Calu3 (cell line): ENCODE measurements around the gene GRK6. TPM values are rescaled to one million over a fixed set of nuclear protein-coding genes. Genes with fewer than 3 reads are reported as not detected.

ENCODE experiments used
- BruUV-seq: library from RNA; stranded (reverse); fragments of 400-500 nt; replicated peaks from 2 replicates; lab custom pipeline; 2021; lab: Mats Ljungman, UMichigan
- CTCF ChIA-PET: fragments of 300-600 bp; sonication (Branson Sonifier 250); formaldehyde crosslinking; loops from one replicate; lab custom pipeline; 2022; ENCODE audit warnings: antibody characterized with exemption; lab: Charles Lee
- DNase-seq: peaks from one replicate; pipeline ENCODE4 v3.0.0; 2022
- H3K27ac Mint-ChIP-seq: one replicate; pipeline ENCODE4 v1.8.0; 2022; ENCODE audit warnings: mixed read lengths; ENCODE audit not compliant: unreplicated experiment
- H3K27me3 Mint-ChIP-seq: one replicate; pipeline ENCODE4 v1.8.0; 2022; ENCODE audit warnings: mixed read lengths; ENCODE audit not compliant: unreplicated experiment
- H3K36me3 Mint-ChIP-seq: one replicate; pipeline ENCODE4 v1.8.0; 2022; ENCODE audit warnings: mild to moderate bottlenecking, moderate library complexity, mixed read lengths; ENCODE audit not compliant: insufficient read depth, unreplicated experiment
- H3K4me1 Mint-ChIP-seq: one replicate; pipeline ENCODE4 v1.8.0; 2022; ENCODE audit warnings: mild to moderate bottlenecking, low read depth, mixed read lengths; ENCODE audit not compliant: unreplicated experiment
- H3K4me3 Mint-ChIP-seq: one replicate; pipeline ENCODE4 v1.8.0; 2022; ENCODE audit warnings: mild to moderate bottlenecking, low read depth, moderate library complexity, mixed read lengths; ENCODE audit not compliant: unreplicated experiment
- H3K9me3 Mint-ChIP-seq: one replicate; pipeline ENCODE4 v1.8.0; 2022; ENCODE audit warnings: low read depth, mixed read lengths; ENCODE audit not compliant: unreplicated experiment
- intact Hi-C: fragments of 100-400 bp; cut with micrococcal nuclease; formaldehyde crosslinking; loops from one replicate; pipeline ENCODE4 v1.10.0; 2022; ENCODE audit not compliant: unreplicated experiment
- total RNA-seq: library from RNA; stranded (reverse); gene quantifications from 2 replicates; pipeline ENCODE4 v1.2.3, GENCODE V29; 2022
- TF ChIP-seq, protein P1 (sequence below): fragments of 200-600 bp; IDR thresholded peaks from one replicate; pipeline ENCODE4 v1.8.0; 2022; ENCODE audit warnings: antibody characterized with exemption; ENCODE audit not compliant: unreplicated experiment

GRK6 gene
- total RNA-seq, 1 experiment from 2014 or later: 72.6 TPM

DNA sequence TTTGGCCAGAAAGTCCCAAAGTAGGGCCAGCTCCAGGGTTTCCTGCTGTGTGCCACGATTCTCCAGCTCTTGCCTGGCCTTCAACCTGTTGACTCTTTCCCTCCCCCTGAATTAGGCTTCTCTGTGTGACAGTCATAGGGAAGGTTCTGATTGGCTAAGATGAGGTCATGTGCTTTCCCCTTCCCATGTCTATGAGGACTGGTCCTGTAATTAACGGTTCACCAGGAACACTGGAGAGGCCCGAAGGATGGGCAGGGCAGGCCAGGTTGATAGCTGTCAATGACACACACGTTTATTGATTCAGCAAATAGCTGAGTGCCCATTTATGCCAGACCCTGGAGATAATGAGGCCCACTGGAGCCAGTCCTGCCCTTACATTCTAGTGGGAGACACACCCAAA lies 11.1 kb downstream of the GRK6 start:
- Mint-ChIP-seq H3K9me3 (no peaks in the 10 kb centered on the region), H3K27me3 (no peaks in the 10 kb centered on the region), H3K27ac (peak overlapping the region; percentile 14), H3K36me3 (peaks cover 76% of the 10 kb centered on the region), H3K4me3 (no peak overlapping the region), H3K4me1 (peaks cover 7% of the 10 kb centered on the region)
- BruUV-seq: TSS peak; percentile 11
- TF ChIP-seq, protein P1, sequence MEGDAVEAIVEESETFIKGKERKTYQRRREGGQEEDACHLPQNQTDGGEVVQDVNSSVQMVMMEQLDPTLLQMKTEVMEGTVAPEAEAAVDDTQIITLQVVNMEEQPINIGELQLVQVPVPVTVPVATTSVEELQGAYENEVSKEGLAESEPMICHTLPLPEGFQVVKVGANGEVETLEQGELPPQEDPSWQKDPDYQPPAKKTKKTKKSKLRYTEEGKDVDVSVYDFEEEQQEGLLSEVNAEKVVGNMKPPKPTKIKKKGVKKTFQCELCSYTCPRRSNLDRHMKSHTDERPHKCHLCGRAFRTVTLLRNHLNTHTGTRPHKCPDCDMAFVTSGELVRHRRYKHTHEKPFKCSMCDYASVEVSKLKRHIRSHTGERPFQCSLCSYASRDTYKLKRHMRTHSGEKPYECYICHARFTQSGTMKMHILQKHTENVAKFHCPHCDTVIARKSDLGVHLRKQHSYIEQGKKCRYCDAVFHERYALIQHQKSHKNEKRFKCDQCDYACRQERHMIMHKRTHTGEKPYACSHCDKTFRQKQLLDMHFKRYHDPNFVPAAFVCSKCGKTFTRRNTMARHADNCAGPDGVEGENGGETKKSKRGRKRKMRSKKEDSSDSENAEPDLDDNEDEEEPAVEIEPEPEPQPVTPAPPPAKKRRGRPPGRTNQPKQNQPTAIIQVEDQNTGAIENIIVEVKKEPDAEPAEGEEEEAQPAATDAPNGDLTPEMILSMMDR: no peak
- no peak for DNase-seq
- CTCF ChIA-PET: interaction anchor here (0.6 to 1.0 kb wide), 2 partner anchors 11 to 43 kb away, joined by 3 to 4 read pairs; partner anchors contain the start of gene GRK6
- intact Hi-C loops: no loop called here

DNA sequence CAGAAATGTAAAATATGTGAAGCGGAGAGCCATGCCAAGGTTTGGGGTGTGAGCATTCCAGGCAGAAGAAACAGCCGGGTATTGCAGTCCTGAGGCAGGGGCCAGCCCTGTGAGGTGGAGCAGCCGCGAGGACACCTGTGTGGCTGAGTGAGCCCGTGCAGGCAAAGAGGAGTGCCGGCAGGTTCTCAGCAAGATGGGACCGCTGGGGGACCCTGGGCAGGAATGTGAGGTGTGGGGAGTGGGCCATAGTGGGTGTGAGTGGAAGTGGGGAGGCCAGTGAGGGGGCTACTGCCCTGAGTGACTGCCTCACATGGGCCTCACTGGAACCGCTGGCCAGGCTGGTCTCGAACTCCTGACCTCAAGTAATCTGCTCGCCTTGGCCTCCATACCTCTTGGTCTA lies 12.0 kb downstream of the GRK6 start:
- Mint-ChIP-seq H3K36me3 (peaks cover 74% of the 10 kb centered on the region), H3K4me1 (peaks cover 7% of the 10 kb centered on the region), H3K9me3 (no peaks in the 10 kb centered on the region), H3K4me3 (no peak overlapping the region), H3K27me3 (no peaks in the 10 kb centered on the region), H3K27ac (peak overlapping the region; percentile 14)
- TF ChIP-seq, protein P1: no peak
- CTCF ChIA-PET: interaction anchor here (1.1 kb wide), 1 partner anchor 17 kb away, joined by 4 read pairs; no protein-coding TSS in a partner anchor
- BruUV-seq: no TSS peak
- DNase-seq: no peak
- intact Hi-C loops: no loop called here

DNA sequence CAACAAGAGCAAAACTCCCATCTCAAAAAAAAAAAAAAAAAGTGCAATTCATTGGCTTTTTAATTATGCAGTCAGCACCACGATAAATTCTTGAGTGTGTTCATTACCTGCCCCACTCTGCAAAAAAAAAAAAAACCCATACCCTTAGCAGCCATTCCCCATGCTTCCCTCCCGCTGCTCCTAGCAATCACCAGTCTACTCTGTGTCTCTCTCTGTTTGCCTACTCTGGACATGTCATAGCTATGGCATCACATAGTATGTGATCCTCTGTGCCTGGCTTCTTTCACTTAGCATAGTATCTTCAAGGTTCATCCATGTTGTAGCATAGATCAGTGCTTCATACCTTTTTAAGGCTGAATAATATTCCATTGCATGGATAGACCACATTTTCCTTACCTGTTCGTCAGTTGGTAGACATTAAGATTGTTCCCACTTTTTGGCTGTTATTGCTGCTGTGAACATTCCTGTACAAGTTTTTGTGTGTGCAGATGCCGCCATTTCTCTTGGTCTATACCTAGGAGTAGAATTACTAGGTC lies 13.1 kb downstream of the GRK6 start:
- Mint-ChIP-seq H3K4me1 (peaks cover 7% of the 10 kb centered on the region), H3K9me3 (no peaks in the 10 kb centered on the region), H3K27ac (peak overlapping the region; percentile 15), H3K36me3 (peaks cover 84% of the 10 kb centered on the region), H3K27me3 (no peaks in the 10 kb centered on the region), H3K4me3 (no peak overlapping the region)
- BruUV-seq: no TSS peak
- CTCF ChIA-PET: interaction anchor here (1.1 kb wide), 1 partner anchor 15 kb away, joined by 4 read pairs; no protein-coding TSS in a partner anchor
- intact Hi-C loops: no loop called here
- DNase-seq: no peak
- TF ChIP-seq, protein P1: no peak

DNA sequence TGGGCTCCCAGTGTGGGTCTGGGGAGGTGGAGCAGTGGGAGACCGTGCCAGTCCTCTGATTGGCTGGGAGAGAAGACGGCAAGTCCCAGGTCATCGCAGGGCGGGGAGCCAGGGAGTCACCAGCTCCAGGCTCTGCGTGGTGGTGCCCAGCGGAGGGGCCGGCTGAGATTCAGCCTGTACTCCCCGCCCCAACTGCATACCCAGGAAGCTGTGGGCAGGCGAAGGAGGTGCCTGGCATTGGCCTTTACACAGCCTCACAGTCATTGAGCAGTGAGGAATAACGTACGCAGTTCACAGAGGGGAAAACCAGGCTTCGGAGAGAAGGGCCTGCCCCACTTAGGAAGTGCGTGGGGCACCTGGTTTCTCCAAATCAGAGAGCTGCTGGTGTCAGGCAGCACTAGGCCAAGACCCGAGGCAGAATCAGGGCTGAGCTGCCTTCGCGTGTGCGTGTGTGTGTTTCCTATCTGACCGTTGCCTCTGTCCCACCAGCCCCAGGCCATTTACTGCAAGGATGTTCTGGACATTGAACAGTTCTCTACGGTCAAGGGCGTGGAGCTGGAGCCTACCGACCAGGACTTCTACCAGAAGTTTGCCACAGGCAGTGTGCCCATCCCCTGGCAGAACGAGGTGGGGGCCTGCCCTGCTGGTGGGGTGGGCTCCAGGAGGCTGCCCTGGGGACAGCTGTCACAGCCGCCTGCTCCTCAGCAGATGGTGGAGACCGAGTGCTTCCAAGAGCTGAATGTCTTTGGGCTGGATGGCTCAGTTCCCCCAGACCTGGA lies 13.9 kb downstream of the GRK6 start:
- Mint-ChIP-seq H3K4me3 (no peak overlapping the region), H3K27ac (peak overlapping the region; percentile 15), H3K4me1 (peaks cover 8% of the 10 kb centered on the region), H3K36me3 (peaks cover 86% of the 10 kb centered on the region), H3K27me3 (no peaks in the 10 kb centered on the region), H3K9me3 (no peaks in the 10 kb centered on the region)
- CTCF ChIA-PET: no interaction called here
- intact Hi-C loops: no loop called here
- BruUV-seq: no TSS peak
- no peak for DNase-seq
- TF ChIP-seq, protein P1: no peak
